ENCODE measurements around the gene FAM76A. TPM values are rescaled to one million over a fixed set of nuclear protein-coding genes. Genes with fewer than 3 reads are reported as not detected.

FAM76A gene
- total and polyA plus RNA-seq, 2 donors (not counting 3 experiments of a cell fraction or from before 2014, with no cell fraction given), result 1.8 to 12.8 TPM

DNA sequence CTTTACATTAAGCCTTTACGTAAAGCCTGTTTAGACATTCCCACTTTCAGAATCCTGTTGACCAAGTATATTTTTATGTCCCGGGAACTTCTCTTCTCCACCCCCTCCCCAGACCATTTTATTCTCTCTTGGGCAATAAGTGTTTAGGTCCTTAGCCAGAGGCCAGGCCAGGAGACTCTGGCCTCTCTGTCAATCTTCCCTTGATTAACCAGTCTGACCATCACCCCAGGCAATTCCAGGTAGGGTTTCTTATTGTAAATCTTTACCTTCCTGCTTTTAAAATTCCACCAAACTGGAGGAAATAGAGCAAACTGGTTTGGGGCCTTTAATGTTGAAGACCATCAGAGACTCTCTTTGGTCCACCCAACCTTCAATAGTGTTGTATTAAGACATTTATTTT is 41.6 kb upstream of the FAM76A start:
- H3K4me2 ChIP-seq (ENCODE audit: insufficient read depth, low read length), result no peak overlapping the region
- intact Hi-C loops (cut with micrococcal nuclease), result no loop called here
- H3K9me1 ChIP-seq (replicated peaks; ENCODE audit: control insufficient read depth, extremely low read depth, insufficient read depth, low read length), result no peaks in the 10 kb centered on the region
- peaks cover 9% of the 10 kb centered on the region in 2 experiments for H3K27me3 ChIP-seq (ENCODE audit: control insufficient read depth in 2 of 2, insufficient read depth in 2 of 2, low read length in 2 of 2)
- no peak overlapping the region for H2AFZ ChIP-seq (ENCODE audit: low read depth, low read length)
- H3K27ac ChIP-seq (ENCODE audit: insufficient read depth, low read depth, low read length), result no peak overlapping the region
- H3K4me3 ChIP-seq (replicated peaks in 1 of 3; ENCODE audit: insufficient read depth in 1 of 3, low read depth in 1 of 3, low read length in 3 of 3), result no peak overlapping the region
- H4K20me1 ChIP-seq (replicated peaks; ENCODE audit: control insufficient read depth, extremely low read depth, insufficient read depth, low read length), result no peaks in the 10 kb centered on the region
- FAIRE-seq, result no peak
- H3K4me1 ChIP-seq (ENCODE audit: control insufficient read depth, extremely low read depth, insufficient read depth, low read length), result no peaks in the 10 kb centered on the region
- no TSS peak for BruUV-seq (replicated peaks)
- no peaks in the 10 kb centered on the region for H3K9me3 ChIP-seq (replicated peaks; ENCODE audit: control insufficient read depth, insufficient read depth, low read length)
- H3K36me3 ChIP-seq (ENCODE audit: control insufficient read depth in 2 of 2, extremely low read depth in 1 of 2, insufficient read depth in 2 of 2, low read length in 2 of 2), result no peaks in the 10 kb centered on the region
- CTCF ChIA-PET, result no interaction called here
- no peak overlapping the region for H3K9ac ChIP-seq (replicated peaks; ENCODE audit: extremely low read depth, insufficient read depth, low read length)
- dilution Hi-C loops (cut with MboI; ENCODE audit: extremely low pct_ligation_motif_present, low sequenced_read_pairs), result no loop called here
- TF ChIP-seq POLR2A (IDR thresholded peaks at IDR 0.05; ENCODE audit: low read depth, low read length) (no peak), CTCF (IDR thresholded peaks at IDR 0.05; ENCODE audit: extremely low read depth in 1 of 2, insufficient read depth in 1 of 2, low read depth in 1 of 2, low read length in 2 of 2) (no peak), JUN (IDR thresholded peaks at IDR 0.05; ENCODE audit: borderline replicate concordance, insufficient read depth, insufficient read length, low read depth) (no peak), POLR2AphosphoS5 (IDR thresholded peaks at IDR 0.05; ENCODE audit: insufficient read depth, low read depth, low read length) (no peak), GATA2 (IDR thresholded peaks at IDR 0.05; ENCODE audit: insufficient read depth, insufficient read length, low read depth, low read length) (no peak), MYC (IDR thresholded peaks at IDR 0.05; ENCODE audit: low read depth, low read length) (no peak), FOS (IDR thresholded peaks at IDR 0.05; ENCODE audit: borderline replicate concordance, insufficient read depth, low read length) (no peak), EZH2 (IDR thresholded peaks at IDR 0.05; ENCODE audit: borderline replicate concordance, low read depth, low read length, severe bottlenecking) (no peak)
- TF ChIP-seq, protein P1, sequence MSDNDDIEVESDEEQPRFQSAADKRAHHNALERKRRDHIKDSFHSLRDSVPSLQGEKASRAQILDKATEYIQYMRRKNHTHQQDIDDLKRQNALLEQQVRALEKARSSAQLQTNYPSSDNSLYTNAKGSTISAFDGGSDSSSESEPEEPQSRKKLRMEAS (IDR thresholded peaks at IDR 0.05; ENCODE audit: insufficient read depth, insufficient read length), result no peak
- H3K79me2 ChIP-seq (ENCODE audit: control insufficient read depth, insufficient read depth, low read length), result no peaks in the 10 kb centered on the region
- DNase-seq (ENCODE audit: low read depth, low spot score), result no peak
- POLR2A ChIA-PET, result no interaction called here
